HCT116 (cell line): ENCODE measurements around the gene FAM72D.
"Not testable (repeated sequence)": the region's sequence is repeated elsewhere in the genome, so short reads cannot be mapped to it uniquely, and the experiment has no call there.

Source experiments
- EZH2 ChIP-seq: fragments of 200-600 bp; sonication (generic); IDR thresholded peaks from 2 replicates; pipeline ENCODE4 v1.6.1; 2017; ENCODE audit warnings: antibody characterized with exemption, mixed run types
- TCF7L2 ChIP-seq: IDR thresholded peaks from 2 replicates; pipeline ENCODE4 v1.7.0; 2011; ENCODE audit warnings: borderline replicate concordance, inconsistent platforms; ENCODE audit not compliant: insufficient read depth, insufficient read length; ENCODE audit errors: extremely low read depth
- YY1 ChIP-seq: IDR thresholded peaks from 2 replicates; pipeline ENCODE4 v1.6.1; 2011; ENCODE audit warnings: low read length, low read depth, moderate library complexity, mild to moderate bottlenecking; ENCODE audit not compliant: insufficient replicate concordance; ENCODE audit errors: extremely low read depth
- TF ChIP-seq, protein P1 (sequence below): IDR thresholded peaks from 2 replicates; pipeline ENCODE4 v1.6.1; 2012; ENCODE audit warnings: low read depth

DNA sequence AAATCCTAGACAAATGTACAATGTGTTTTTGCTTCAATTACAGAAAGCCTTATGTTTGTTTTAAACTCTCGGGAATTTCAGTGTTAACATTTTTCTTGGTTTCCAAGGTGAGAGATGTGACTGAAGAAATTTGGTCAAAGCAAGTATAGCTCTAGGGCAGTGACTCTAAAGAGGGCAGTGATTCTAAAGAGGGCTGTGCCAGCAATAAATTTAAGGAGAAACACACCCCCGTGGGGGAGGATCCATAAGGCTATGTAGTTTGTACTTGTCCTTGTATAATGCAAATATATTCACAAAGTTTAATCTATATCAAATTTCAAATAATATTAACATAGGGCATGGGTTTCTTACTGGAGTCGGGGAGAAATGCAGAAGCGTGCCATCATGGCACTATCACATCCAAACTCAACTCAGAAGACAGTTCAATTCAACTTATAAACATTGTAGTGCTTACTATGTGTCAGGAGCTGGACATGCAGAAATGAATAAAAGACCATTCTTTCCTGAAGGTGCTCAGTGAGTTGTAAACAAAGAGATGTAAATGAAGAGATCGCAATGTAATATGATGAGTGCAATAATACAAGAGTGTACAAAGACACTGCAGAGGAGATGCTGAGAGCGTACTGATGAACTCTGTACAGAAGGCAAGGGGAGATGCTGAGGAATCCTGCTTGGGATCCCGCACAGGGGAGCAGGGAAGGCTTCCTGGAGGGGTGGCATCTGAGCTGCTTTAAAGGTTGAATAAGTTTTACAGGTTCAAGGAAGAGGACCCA, 13.1 kb upstream of the FAM72D start:
- not testable (repeated sequence) for TF ChIP-seq YY1, TCF7L2, EZH2
- TF ChIP-seq, protein P1, sequence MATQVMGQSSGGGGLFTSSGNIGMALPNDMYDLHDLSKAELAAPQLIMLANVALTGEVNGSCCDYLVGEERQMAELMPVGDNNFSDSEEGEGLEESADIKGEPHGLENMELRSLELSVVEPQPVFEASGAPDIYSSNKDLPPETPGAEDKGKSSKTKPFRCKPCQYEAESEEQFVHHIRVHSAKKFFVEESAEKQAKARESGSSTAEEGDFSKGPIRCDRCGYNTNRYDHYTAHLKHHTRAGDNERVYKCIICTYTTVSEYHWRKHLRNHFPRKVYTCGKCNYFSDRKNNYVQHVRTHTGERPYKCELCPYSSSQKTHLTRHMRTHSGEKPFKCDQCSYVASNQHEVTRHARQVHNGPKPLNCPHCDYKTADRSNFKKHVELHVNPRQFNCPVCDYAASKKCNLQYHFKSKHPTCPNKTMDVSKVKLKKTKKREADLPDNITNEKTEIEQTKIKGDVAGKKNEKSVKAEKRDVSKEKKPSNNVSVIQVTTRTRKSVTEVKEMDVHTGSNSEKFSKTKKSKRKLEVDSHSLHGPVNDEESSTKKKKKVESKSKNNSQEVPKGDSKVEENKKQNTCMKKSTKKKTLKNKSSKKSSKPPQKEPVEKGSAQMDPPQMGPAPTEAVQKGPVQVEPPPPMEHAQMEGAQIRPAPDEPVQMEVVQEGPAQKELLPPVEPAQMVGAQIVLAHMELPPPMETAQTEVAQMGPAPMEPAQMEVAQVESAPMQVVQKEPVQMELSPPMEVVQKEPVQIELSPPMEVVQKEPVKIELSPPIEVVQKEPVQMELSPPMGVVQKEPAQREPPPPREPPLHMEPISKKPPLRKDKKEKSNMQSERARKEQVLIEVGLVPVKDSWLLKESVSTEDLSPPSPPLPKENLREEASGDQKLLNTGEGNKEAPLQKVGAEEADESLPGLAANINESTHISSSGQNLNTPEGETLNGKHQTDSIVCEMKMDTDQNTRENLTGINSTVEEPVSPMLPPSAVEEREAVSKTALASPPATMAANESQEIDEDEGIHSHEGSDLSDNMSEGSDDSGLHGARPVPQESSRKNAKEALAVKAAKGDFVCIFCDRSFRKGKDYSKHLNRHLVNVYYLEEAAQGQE = not testable (repeated sequence)
